ENCODE measurements around the gene TMEM214.

Gene TMEM214

GRCh38 chr2:27086724-27087593 is 54.2 kb downstream of the TMEM214 start, which contains the start of gene KHK:
TSS of gene KHK (plus strand) at chr2:27086772. CDS start at chr2:27087260, 488 bp downstream.
- no peak for DNase-seq

GRCh38 chr2:27087823-27088410 is 55.2 kb downstream of the TMEM214 start:
- DNase-seq: no peak

GRCh38 chr2:27088634-27089033 is 55.9 kb downstream of the TMEM214 start:
- DNase-seq: no peak

GRCh38 chr2:27089111-27089954 is 56.6 kb downstream of the TMEM214 start:
- DNase-seq: no peak
